SK-N-SH treated with all-trans-retinoic acid at 6 μM for 48 hours (cell line): ENCODE results near the gene CNTNAP2.

Experiments
- ATAC-seq: fragments of 200-7000 bp; cut with Tn5 transposase; 3 replicates; pipeline ENCODE4 v1.9.1; 2020; ENCODE audit warnings: mild to moderate bottlenecking, moderate library complexity
- ARNTL ChIP-seq: fragments of 450-650 bp; formaldehyde crosslinking; IDR thresholded peaks from 2 replicates; pipeline ENCODE4 v1.5.0; 2020; ENCODE audit warnings: low read depth, mild to moderate bottlenecking, moderate library complexity, borderline replicate concordance
- BACH2 ChIP-seq: fragments of 250-450 bp; sonication (Bioruptor Pico); IDR thresholded peaks from 2 replicates; pipeline ENCODE4 v1.9.0; 2021; ENCODE audit warnings: mild to moderate bottlenecking, borderline replicate concordance
- CSDC2 ChIP-seq: fragments of 250-450 bp; sonication (Bioruptor Pico); IDR thresholded peaks from 2 replicates; pipeline ENCODE4 v1.5.0; 2020; ENCODE audit warnings: mild to moderate bottlenecking, moderate library complexity
- ESRRG ChIP-seq: fragments of 250-450 bp; sonication (Bioruptor Pico); IDR thresholded peaks from 2 replicates; pipeline ENCODE4 v1.6.1; 2021; ENCODE audit warnings: mild to moderate bottlenecking
- GLIS3 ChIP-seq: fragments of 250-450 bp; sonication (Bioruptor Pico); IDR thresholded peaks from 2 replicates; pipeline ENCODE4 v1.5.0; 2020; ENCODE audit warnings: mild to moderate bottlenecking, moderate library complexity
- ISL1 ChIP-seq: fragments of 250-450 bp; sonication (Bioruptor Pico); IDR thresholded peaks from 2 replicates; pipeline ENCODE4 v2.1.2; 2022; ENCODE audit warnings: mild to moderate bottlenecking, moderate library complexity
- OSR1 ChIP-seq: fragments of 250-450 bp; sonication (Bioruptor Pico); IDR thresholded peaks from 2 replicates; pipeline ENCODE4 v1.8.0; 2022; ENCODE audit warnings: moderate library complexity, mild to moderate bottlenecking, inconsistent platforms
- PPARA ChIP-seq: fragments of 250-450 bp; sonication (Bioruptor Pico); IDR thresholded peaks from 2 replicates; pipeline ENCODE4 v1.5.0; 2020; ENCODE audit warnings: mild to moderate bottlenecking, borderline replicate concordance
- RARB ChIP-seq: fragments of 250-450 bp; sonication (Bioruptor Pico); IDR thresholded peaks from 2 replicates; pipeline ENCODE4 v1.8.0; 2021; ENCODE audit warnings: mild to moderate bottlenecking, moderate library complexity
- SNAI2 ChIP-seq: fragments of 250-450 bp; sonication (Bioruptor Pico); IDR thresholded peaks from 2 replicates; pipeline ENCODE4 v1.5.0; 2020; ENCODE audit warnings: mild to moderate bottlenecking, moderate library complexity
- TCF4 ChIP-seq: fragments of 250-450 bp; sonication (Bioruptor Pico); IDR thresholded peaks from 2 replicates; pipeline ENCODE4 v1.8.0; 2021; ENCODE audit warnings: mild to moderate bottlenecking, moderate library complexity, borderline replicate concordance
- TOX ChIP-seq: fragments of 250-450 bp; sonication (Bioruptor Pico); IDR thresholded peaks from 2 replicates; pipeline ENCODE4 v1.8.0; 2021; ENCODE audit warnings: mild to moderate bottlenecking, moderate library complexity, borderline replicate concordance
- ZC3H10 ChIP-seq: fragments of 250-450 bp; sonication (Bioruptor Pico); IDR thresholded peaks from 2 replicates; pipeline ENCODE4 v1.5.1; 2021; ENCODE audit warnings: mild to moderate bottlenecking, moderate library complexity
- ZFP3 ChIP-seq: fragments of 250-450 bp; sonication (Bioruptor Pico); IDR thresholded peaks from 2 replicates; pipeline ENCODE4 v1.5.0; 2020; ENCODE audit warnings: mild to moderate bottlenecking, moderate library complexity
- ZFP30 ChIP-seq: fragments of 450-650 bp; formaldehyde crosslinking; IDR thresholded peaks from 2 replicates; pipeline ENCODE4 v1.5.0; 2022; ENCODE audit warnings: mild to moderate bottlenecking, moderate library complexity
- ZNF565 ChIP-seq: fragments of 450-650 bp; formaldehyde crosslinking; conservative IDR thresholded peaks from 2 replicates; pipeline ENCODE4 v1.5.0; 2020; ENCODE audit warnings: low read depth, mild to moderate bottlenecking, moderate library complexity
- ZNF70 ChIP-seq: fragments of 450-650 bp; formaldehyde crosslinking; IDR thresholded peaks from 2 replicates; pipeline ENCODE4 v1.5.0; 2020; ENCODE audit warnings: mild to moderate bottlenecking, moderate library complexity
- ZNF8 ChIP-seq: fragments of 450-650 bp; formaldehyde crosslinking; IDR thresholded peaks from 2 replicates; pipeline ENCODE4 v1.5.0; 2020; ENCODE audit warnings: mild to moderate bottlenecking, moderate library complexity
- TF ChIP-seq, protein P1 (sequence below): fragments of 250-450 bp; sonication (Bioruptor Pico); IDR thresholded peaks from 2 replicates; pipeline ENCODE4 v1.8.0; 2020; ENCODE audit warnings: mild to moderate bottlenecking, moderate library complexity, borderline replicate concordance
- TF ChIP-seq, protein P2 (sequence below): fragments of 250-450 bp; sonication (Bioruptor Pico); IDR thresholded peaks from 2 replicates; pipeline ENCODE4 v1.5.0; 2020; ENCODE audit warnings: mild to moderate bottlenecking, moderate library complexity
- TF ChIP-seq, protein P3 (sequence below): fragments of 250-450 bp; sonication (Bioruptor Pico); IDR thresholded peaks from 2 replicates; pipeline ENCODE4 v1.5.1; 2020; ENCODE audit warnings: low read depth, mild to moderate bottlenecking, moderate library complexity
- TF ChIP-seq, protein P4 (sequence below): fragments of 250-450 bp; sonication (Bioruptor Pico); IDR thresholded peaks from 2 replicates; pipeline ENCODE4 v1.8.0; 2021; ENCODE audit warnings: low read depth, mild to moderate bottlenecking, moderate library complexity, borderline replicate concordance

Gene CNTNAP2

DNA sequence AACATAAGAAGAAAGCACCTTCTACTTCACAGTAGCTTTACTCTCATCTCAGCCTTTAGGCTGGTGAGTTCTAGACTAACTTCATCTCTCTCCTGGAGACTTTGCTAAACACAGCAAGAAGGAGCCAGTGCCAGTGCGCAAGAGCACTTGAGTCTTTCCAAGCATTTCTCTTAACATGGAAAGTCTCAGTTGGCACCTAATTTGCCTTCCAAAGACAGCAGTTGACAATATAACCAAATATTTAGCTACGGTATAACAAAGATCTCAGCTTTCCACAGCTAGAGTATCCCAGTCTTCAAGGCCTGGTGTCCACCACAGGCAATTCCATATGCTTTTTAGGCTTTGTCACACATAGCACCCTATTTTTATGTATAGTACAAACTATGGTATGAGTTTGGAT is 1204.9 kb downstream of the CNTNAP2 start:
- ATAC-seq: no peak
- TF ChIP-seq ZFP30 (CRISPR knock-in tag) (no peak), CSDC2 (CRISPR knock-in tag) (no peak), OSR1 (no peak), GLIS3 (CRISPR knock-in tag) (no peak), ARNTL (CRISPR knock-in tag) (no peak), ZNF565 (CRISPR knock-in tag) (no peak), TOX (CRISPR knock-in tag) (no peak), ZNF8 (no peak), BACH2 (no peak)
- TF ChIP-seq, protein P1, sequence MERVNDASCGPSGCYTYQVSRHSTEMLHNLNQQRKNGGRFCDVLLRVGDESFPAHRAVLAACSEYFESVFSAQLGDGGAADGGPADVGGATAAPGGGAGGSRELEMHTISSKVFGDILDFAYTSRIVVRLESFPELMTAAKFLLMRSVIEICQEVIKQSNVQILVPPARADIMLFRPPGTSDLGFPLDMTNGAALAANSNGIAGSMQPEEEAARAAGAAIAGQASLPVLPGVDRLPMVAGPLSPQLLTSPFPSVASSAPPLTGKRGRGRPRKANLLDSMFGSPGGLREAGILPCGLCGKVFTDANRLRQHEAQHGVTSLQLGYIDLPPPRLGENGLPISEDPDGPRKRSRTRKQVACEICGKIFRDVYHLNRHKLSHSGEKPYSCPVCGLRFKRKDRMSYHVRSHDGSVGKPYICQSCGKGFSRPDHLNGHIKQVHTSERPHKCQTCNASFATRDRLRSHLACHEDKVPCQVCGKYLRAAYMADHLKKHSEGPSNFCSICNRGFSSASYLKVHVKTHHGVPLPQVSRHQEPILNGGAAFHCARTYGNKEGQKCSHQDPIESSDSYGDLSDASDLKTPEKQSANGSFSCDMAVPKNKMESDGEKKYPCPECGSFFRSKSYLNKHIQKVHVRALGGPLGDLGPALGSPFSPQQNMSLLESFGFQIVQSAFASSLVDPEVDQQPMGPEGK (CRISPR knock-in tag): no peak
- TF ChIP-seq, protein P2, sequence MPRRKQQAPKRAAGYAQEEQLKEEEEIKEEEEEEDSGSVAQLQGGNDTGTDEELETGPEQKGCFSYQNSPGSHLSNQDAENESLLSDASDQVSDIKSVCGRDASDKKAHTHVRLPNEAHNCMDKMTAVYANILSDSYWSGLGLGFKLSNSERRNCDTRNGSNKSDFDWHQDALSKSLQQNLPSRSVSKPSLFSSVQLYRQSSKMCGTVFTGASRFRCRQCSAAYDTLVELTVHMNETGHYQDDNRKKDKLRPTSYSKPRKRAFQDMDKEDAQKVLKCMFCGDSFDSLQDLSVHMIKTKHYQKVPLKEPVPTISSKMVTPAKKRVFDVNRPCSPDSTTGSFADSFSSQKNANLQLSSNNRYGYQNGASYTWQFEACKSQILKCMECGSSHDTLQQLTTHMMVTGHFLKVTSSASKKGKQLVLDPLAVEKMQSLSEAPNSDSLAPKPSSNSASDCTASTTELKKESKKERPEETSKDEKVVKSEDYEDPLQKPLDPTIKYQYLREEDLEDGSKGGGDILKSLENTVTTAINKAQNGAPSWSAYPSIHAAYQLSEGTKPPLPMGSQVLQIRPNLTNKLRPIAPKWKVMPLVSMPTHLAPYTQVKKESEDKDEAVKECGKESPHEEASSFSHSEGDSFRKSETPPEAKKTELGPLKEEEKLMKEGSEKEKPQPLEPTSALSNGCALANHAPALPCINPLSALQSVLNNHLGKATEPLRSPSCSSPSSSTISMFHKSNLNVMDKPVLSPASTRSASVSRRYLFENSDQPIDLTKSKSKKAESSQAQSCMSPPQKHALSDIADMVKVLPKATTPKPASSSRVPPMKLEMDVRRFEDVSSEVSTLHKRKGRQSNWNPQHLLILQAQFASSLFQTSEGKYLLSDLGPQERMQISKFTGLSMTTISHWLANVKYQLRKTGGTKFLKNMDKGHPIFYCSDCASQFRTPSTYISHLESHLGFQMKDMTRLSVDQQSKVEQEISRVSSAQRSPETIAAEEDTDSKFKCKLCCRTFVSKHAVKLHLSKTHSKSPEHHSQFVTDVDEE: no peak

DNA sequence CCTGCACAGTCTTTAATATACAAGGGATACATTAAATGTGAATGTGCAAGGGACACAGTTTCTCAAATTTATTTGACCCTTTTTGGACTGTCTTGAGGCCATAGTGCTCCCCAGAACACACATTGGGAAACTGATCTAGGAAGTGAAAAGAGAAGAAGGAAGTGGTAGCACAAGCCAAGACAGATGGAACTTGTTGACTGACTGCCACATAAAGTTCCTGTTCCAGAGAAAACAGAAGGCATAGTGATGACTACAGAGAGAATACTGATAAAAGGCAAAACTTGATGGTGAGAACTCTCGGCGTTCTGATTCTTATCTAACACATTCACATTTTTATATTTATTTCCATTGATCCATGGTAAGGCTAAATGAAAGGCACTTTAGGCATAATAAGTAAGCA is 1216.4 kb downstream of the CNTNAP2 start:
- no peak for ATAC-seq
- no peak for TF ChIP-seq PPARA (CRISPR knock-in tag)
- TF ChIP-seq, protein P3, sequence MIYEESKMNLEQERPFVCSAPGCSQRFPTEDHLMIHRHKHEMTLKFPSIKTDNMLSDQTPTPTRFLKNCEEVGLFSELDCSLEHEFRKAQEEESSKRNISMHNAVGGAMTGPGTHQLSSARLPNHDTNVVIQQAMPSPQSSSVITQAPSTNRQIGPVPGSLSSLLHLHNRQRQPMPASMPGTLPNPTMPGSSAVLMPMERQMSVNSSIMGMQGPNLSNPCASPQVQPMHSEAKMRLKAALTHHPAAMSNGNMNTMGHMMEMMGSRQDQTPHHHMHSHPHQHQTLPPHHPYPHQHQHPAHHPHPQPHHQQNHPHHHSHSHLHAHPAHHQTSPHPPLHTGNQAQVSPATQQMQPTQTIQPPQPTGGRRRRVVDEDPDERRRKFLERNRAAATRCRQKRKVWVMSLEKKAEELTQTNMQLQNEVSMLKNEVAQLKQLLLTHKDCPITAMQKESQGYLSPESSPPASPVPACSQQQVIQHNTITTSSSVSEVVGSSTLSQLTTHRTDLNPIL: no peak
- no peak for TF ChIP-seq ZFP3 (CRISPR knock-in tag)
- no peak for TF ChIP-seq ISL1 (CRISPR knock-in tag)
- no peak for TF ChIP-seq RARB
- TF ChIP-seq CSDC2 (CRISPR knock-in tag): no peak
- no peak for TF ChIP-seq ZFP30 (CRISPR knock-in tag)
- TF ChIP-seq, protein P1 (CRISPR knock-in tag): no peak
- no peak for TF ChIP-seq ARNTL (CRISPR knock-in tag)
- no peak for TF ChIP-seq SNAI2 (CRISPR knock-in tag)
- no peak for TF ChIP-seq ZNF565 (CRISPR knock-in tag)
- TF ChIP-seq OSR1: no peak
- TF ChIP-seq GLIS3 (CRISPR knock-in tag): no peak
- TF ChIP-seq TOX (CRISPR knock-in tag): no peak
- TF ChIP-seq, protein P2: no peak
- TF ChIP-seq ZC3H10 (CRISPR knock-in tag): no peak
- TF ChIP-seq TCF4 (CRISPR knock-in tag): no peak
- no peak for TF ChIP-seq ZNF70 (CRISPR knock-in tag)
- TF ChIP-seq, protein P4, sequence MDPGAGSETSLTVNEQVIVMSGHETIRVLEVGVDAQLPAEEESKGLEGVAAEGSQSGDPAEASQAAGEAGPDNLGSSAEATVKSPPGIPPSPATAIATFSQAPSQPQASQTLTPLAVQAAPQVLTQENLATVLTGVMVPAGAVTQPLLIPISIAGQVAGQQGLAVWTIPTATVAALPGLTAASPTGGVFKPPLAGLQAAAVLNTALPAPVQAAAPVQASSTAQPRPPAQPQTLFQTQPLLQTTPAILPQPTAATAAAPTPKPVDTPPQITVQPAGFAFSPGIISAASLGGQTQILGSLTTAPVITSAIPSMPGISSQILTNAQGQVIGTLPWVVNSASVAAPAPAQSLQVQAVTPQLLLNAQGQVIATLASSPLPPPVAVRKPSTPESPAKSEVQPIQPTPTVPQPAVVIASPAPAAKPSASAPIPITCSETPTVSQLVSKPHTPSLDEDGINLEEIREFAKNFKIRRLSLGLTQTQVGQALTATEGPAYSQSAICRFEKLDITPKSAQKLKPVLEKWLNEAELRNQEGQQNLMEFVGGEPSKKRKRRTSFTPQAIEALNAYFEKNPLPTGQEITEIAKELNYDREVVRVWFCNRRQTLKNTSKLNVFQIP: no peak
- no peak for TF ChIP-seq ESRRG
- TF ChIP-seq, all 23 proteins: peak for 0
